GM18519 (cell line): Measurements from ENCODE around the gene FAM229A.
"Not testable (repeated sequence)": the region's sequence is repeated elsewhere in the genome, so short reads cannot be mapped to it uniquely, and the experiment has no call there.

Experiments used
- ATAC-seq: cut with Tn5 transposase; IDR thresholded peaks from one replicate; pipeline ENCODE4 v1.9.1; 2021; ENCODE audit warnings: mild to moderate bottlenecking, moderate library complexity; ENCODE audit not compliant: unreplicated experiment, low FRiP score

The FAM229A gene

DNA sequence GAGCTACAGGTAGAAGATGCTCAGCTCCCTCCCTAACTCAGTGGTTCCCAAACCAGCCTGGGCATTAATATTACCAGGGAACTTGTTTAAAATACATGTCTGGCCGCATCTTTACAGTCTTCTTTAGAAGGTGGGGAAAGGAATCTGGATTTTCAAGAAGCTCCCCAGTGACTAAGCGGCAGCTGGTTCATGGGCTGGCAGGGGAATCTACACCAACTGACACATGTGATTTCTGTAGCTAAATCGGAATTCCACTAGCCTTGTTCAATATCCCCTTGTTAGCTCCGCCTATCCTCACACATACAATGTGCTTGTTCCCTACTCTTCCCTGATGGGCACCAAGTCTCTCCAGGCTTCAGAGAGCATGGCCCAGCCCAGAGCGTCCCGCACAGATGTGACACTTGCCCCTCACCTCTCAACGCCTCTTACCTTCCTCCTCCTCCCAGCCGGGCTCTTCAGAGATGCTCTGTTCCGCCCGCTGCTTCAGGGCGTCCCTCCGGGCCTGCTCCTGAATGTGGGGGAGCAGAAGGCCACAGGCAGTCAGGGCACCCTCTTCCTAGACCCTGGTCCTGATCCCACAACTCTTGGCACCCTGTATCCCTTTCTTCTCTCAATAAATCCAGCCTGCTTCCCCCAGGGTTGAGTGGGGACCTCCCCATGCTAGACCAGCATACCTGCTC, 15.4 kb upstream of the FAM229A start:
- ATAC-seq: no peak

DNA sequence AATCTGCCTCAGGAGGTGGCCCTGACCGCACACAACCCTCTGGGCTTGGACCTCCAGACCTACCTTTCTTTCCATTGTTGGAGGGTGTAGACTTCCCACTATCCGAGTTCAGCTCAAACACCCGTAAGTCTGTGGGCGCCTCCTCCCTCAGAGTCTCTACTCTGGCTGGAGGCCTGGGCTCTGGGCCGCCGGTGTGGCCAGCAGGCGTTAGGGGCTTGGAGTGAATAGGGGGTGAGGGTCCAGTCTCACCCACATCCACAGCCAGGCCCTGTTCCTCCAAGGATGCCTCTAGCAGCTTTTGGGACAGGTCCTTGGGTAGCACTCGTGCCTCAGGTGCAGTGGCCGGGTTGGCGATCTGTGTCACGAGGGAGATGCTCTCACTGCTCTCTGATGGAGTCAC, 13.9 kb upstream of the FAM229A start:
- no peak for ATAC-seq

DNA sequence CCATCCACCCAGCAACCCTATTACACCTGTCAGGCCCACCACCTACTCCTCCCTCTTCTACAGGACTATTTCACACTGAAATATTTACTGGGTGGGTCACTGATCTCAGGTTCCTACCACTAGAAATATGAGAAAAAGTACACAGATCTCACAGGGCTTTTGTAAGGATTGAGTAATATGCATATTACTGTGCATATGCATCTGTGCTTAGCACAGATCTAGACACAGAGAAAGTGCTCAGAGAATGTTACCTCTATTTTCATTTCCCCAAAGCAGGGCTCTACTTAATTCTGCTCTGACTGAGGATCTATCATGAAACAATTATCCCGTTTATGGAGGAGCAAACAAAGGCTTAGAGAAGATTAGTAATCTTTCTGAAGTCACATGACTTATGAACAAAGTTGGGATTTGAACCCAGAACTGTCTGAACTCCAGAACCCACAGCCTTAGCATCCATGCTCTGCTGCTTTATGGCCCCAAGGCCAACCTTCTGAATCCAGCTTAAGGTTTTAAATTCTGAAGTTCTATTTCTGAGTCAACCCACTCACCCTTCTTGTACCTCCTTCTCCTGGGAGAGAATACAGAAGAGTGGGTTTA, 11.8 kb upstream of the FAM229A start:
- no peak for ATAC-seq

DNA sequence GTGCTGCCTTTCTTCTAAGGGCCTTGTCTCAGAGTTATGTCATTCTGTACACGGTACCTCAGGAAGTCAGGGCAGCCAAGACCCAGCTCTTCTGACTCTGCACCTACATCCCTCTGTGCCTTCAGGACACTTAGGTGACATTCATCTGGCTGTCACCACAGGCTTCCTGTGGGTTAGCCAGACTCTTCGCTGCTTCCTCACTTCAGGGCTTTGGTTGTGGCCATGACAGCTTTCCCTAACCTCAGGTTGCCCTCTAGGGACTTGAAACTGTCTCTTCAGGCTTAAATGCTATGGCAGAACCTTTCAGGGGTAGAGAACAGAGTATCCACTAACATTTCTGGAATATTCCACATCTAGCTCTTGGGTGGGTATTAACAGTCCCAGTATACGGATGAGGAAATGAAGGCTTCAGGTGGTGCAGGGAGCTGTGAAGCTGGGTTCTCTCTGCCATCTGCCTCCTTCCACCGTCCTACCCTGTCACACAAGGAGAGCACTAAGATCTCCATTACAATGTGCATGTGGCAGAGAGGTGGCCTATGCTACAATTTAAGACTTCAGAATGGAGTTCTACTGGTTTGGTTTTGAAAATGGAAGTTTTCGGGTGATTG, 10.0 kb upstream of the FAM229A start:
- no peak for ATAC-seq

DNA sequence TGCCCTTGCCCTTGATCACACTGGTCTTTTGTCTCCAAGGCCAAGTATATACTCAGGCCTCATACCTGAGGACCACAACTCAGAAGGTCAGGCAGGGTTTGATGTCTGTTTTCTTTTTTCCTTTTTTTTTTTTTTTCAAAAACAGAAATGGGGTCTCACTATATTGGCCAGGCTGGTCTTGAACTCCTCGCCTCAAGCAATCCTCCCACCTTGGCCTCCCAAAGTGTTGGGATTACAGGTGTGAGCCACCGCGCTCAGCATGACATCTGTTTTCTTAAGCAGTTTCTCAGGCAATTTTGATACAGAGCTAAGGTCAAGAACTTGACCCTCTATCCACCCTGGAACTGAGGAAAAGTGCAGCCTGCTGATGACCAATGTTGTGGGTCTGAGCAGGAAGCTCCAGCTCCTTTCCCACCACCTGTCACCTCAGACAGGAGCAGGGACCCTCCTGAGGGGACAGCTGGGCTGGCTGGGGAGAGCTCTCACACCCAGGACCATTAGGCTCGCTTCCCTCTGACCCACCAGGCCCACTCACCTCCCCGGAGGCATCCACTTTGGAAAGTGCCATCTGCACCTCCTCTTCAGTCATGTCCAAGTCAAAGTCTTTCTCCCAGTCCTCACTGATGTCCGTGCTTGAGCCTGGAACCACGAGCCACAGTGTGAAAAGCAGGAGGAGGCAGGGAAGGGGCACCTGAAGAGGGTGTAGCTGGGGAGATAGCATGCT, 5.8 kb upstream of the FAM229A start:
- ATAC-seq: no peak

DNA sequence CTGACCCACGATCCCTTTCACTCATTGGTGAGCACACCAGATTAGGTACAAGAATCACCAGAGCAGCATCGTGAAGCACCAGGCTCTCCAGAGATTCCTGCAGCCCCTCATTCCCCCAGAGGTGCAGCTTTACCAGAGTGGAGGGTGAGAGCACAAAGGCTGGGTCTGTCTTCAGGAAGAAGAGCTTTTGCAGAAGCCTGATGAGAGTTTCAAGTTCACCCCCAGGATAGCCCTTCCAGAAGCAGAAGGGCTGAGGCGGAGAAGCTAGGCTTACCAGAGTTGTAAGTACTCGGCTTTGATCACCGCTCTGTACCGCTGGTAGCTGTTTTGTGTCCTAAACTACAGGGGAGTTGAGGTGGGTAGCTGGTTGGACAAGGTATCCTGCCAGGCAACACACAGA, 3.2 kb upstream of the FAM229A start:
- no peak for ATAC-seq

DNA sequence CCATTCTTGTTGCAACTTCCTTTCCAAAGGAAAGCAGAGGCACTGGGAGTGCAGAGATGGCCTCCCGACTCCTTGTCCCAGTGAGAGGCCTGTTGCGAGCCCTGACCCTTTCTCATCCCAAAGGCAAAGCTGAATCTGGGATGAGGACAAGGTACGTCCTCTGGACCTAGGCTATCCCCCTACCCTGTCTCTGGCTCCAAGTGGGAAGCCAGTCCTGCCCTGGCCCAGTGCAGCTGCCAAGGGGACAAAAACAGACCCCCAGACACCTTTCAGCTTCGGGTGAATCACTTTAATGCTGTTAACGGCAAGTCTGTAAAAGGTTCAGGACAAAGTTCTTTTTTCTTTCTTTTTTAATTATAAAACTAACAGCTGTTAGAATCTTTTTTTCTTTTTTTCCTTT, 2.6 kb upstream of the FAM229A start:
- no peak for ATAC-seq

DNA sequence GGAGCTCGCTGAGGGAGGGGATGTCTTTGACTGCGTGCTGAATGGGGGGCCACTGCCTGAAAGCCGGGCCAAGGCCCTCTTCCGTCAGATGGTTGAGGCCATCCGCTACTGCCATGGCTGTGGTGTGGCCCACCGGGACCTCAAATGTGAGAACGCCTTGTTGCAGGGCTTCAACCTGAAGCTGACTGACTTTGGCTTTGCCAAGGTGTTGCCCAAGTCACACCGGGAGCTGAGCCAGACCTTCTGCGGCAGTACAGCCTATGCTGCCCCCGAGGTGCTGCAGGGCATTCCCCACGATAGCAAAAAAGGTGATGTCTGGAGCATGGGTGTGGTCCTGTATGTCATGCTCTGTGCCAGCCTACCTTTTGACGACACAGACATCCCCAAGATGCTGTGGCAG, 1.4 kb upstream of the FAM229A start:
- no peak for ATAC-seq

DNA sequence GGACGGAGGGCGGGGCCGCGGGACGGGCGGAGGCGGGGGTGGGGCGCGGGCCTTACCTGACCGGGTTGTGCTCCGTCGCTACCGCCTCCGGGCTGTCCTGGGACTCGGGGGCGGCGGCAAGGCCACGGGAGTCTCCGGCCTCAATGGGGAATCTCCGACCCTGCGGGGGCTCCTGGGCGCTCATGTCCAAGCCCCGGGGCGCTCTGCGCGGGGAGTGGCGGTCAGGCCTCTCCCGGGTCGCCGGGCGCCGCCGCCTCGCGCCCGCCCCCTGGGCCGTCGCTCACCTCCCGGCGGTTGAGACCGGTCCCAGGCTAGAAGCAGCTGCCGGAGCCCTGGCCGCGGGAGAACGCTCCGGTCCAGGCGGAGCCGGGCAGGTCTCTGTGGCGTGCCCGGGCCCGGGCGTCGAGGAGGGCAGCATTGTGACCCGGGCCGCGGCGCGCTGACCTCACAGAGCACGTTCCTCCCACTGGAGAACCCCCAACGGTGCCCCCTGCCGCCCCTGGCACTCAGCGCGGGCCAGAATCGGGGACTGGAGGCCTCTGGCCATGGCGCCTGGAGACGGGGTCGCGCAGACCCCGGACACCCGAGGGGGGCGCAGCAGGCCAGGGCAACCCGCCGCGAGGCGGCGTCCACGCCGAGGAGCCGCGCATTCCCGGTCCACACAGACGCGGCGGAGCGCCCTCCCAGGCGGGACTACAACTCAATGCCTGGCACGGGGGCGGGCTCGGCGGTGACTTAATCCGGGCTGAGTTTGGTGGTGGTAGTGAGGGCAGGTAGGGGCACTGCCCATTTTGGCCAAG, 411 bp downstream of the FAM229A start:
- ATAC-seq: no peak

DNA sequence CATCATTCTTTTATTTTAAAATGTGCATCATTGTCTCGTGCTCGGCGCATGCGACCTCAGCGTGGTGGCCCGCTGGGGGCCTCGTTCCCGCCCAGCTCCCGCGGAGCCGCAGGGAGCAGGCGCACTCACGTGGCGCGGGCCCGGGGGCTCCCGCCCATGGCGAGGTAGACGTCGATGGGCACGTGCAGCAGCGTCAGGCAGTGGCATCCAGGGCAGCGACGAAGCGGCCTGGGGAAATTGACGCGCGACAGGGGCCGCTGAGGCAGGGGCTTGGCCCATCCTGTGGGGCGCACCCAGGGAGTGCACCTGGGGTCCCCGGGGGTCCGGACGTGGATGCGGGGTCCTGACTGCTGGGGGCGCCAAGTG, 994 bp downstream of the FAM229A start:
- ATAC-seq: no peak

DNA sequence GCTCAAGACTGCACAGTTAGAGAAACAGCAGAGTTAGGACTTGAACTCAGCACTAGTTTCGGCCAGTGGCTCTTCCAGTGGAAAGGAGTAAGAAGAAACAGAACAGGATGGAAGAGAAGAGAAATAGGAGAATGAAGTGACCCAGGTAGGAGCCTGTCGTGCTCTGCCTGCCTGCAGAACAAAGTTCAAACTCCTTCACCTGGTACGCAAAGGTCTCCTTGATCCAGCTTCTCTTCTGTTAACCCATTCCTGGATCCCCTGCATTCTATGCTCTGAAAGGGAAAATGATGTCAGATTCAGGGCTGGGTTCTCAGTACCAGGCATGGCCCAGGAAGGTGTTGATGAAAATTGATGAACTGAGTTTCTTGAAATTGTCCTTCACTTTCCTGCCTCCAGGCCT, 3.9 kb downstream of the FAM229A start:
- no peak for ATAC-seq

DNA sequence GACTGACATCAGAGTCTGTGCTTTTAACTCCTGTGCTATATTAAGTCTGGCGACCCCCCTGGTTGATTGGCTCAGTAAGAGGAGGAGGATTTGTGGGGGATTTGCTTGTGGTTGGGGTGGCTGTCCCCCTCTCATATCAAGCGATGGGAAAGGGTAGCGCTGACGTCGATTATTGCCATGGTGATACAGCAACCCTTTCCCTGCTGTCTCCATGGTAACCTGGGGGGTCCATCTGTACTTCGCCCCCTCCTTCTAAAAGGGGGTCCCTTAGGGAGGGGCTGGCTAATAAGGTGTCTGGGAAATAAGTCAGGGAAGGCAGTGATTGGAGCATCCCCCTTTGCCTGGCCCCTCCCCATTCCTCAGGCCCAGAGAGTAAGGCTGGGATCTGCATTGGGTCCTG, 4.7 kb downstream of the FAM229A start:
- ATAC-seq: no peak

DNA sequence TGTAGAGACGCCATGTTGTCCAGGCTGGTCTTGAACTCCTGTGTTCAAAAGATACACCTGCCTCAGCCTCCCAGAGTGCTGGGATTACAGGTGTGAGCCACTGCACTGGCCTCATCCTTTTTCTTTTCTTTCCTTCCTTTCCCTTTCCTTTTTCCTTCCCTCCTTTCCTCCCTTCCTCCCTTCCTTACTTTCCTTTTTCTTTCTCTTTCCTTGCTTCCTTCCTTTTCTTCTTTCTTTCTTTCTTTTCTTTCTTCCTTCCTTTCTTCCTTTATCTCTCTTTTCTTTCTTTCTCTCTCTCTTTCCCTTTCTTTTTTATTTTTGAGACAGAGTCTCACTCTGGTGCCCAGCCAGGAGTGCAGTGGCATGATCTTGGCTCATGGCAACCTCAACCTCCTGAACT, 5.8 kb downstream of the FAM229A start:
- no peak for ATAC-seq

DNA sequence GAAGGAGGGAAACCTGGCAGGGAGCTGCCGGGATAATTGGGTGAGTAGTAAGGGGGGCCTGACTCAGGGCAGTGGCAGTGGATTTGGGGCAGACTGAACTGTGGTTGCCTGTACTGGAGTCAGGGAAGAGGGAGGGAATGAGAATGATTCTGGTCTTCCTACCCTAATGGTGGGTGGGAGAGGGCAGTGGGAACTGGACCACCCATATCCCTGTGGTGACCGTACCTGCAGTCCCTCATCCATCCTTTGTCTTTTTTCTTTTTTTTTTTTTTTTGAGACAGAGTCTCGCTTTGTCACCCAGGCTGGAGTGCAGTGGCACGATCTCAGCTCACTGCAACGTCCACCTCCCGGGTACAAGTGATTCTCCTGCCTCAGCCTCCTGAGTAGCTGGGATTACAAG, 6.5 kb downstream of the FAM229A start:
- ATAC-seq: not testable (repeated sequence)

DNA sequence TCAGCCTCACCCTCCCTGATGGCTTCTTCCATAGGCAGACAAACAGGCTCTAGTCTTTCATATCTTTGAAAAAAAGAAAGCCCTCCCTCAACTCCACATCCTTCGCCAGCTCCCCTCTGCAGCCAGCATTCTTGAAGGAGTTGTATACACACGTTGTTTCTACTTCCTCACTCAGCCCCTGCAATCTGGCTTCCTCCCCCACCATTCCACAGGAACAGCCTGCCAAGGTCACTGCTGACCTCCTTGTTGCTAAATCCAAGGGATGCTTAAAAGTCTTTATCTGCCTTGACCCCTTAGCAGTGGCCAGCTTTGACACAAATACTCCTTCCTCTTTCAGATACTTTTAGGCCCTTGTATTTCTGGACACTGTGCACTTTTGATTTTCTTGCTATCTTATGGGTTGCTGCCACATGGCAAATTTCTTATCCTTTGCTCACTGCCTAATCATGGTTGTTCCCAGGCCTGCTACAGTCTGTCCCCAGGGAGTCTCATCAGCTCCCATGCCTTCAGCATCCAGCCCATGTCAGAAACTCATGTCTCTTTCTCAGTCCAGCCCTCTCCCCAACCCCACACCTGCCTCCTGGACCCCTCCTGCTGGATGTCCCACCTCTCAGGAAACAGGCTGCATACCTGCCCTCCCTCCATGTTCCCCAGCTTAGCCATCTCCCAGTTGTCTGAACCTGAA, 8.3 kb downstream of the FAM229A start:
- ATAC-seq: no peak

DNA sequence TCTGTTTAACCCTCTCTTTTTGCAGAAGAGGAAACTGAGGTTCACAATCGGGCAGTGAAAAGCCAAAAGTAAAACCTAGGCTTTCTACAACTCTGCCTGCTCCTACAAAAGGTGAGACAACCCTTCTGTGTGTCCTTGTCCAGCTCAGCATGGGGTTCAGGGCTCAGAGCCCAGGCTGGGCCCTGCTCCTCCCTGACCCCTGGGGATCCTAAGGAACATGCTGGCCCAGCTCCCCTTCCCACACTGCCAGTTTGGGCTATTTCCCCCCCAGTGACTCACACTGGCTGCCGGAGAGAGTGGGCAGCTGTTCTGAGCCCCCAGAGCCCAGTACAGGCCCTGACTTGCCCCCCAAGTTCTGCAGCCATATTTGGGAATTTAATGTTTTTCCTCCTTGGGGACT, 8.9 kb downstream of the FAM229A start:
- ATAC-seq: no peak

DNA sequence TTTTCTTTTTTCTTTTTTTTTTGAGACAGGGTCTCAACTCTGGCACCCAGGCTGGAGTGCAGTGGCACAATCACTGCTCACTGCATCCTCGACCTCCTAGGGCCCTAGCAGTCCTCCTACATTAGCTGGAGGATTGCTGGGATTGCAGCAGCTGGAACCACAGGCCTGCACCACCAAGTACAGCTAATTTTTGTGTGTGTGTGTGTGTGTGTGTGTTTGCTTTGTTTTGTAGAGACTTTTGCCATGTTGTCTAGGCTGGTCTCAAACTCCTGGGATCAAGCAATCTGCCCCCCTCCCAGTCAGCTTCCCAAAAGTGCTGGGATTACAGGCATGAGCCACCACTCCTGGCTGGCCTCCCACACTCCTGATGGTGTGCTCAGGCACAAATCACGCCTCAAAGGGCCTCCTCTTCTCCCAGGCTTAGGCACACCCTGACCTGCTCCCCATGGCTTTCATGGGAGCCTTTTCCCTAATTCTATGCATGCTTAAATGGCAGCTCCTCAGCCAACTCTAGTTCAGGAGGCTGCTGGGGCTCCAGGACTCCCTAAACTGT, 9.4 kb downstream of the FAM229A start:
- no peak for ATAC-seq

DNA sequence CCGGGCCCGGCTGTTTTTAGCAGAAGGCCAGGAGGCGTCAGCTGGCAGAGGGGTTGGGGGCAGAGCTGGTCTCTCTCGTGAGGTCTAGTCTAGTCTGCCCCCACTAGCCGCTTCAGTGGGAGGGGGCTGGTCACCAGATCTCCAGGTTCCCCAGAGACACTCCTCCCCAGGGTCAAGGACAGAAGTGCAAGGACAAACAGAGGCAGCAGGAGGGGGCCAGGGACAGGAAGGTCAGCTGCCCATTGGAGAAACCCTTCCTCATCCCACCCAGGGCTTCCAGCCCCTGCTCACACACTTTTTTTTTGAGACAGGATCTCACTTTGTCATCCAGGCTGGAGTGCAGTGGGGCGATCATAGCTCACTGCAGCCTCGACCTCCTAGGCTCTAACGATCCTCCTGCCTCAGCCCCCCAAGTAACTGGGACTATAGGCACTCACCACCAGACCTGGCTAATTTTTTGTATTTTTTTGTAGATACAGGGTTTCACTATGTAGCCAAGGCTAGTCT, 10.0 kb downstream of the FAM229A start:
- no peak for ATAC-seq

DNA sequence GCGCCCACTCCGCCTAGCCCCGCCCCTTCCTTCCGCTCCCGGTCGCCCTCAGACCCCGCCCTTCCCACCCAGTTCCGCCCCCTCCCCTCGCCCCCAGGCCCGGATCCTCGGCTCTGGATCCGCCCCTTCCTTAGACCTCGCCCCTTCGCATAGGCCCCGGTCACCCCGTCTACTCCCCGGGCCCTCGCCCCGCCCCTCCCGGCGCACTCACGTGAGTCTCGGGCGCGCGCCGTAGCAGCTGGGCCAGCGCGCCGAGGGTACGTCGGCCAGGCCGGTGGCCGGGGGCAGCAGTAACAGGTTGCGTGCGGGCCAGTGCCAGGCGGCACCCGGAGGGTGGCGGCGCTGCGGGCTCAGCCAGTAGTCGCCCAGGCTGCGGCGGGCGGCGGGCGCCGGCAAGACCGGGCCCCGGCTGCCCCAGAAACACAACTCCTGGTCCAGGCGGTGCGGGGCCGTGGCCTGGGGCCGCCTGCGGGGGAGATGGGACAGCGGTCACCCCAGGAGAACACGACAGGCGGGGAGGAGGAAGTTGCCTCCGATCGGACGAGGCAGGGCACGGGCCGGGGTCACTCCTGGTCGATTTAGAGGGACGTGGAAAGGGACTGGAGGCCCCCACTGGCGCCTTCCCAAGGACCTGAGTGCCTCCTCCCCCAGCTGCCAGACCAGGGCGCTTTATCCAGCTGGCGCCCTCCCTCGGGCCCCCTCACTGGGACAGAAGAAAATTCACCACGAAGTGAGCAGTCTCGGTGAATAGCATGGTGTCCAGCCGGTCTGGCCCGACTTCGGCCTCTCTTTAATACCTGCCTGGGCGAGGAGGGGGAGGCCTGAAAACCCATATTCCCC, 10.7 kb downstream of the FAM229A start:
- ATAC-seq: peak; percentile 61
